GM13976 (cell line): ENCODE measurements around the gene FAM222A.

Source experiments
- DNase-seq: peaks from one replicate; pipeline ENCODE4 v3.0.0; 2012; ENCODE audit warnings: low spot score
- in situ Hi-C: fragments of 300-500 bp; cut with MboI; formaldehyde crosslinking; loops from one replicate; pipeline ENCODE4 v1.12.0; 2022; ENCODE audit warnings: low sequenced_read_pairs, mixed read lengths, inconsistent platforms; ENCODE audit not compliant: unreplicated experiment
- TF ChIP-seq, protein P1 (sequence below): IDR thresholded peaks from 2 replicates; pipeline ENCODE4 v1.5.1; 2012; ENCODE audit warnings: borderline replicate concordance, mild to moderate bottlenecking; ENCODE audit not compliant: insufficient read depth; ENCODE audit errors: extremely low read depth, missing control alignments, control extremely low read depth

The FAM222A gene

DNA sequence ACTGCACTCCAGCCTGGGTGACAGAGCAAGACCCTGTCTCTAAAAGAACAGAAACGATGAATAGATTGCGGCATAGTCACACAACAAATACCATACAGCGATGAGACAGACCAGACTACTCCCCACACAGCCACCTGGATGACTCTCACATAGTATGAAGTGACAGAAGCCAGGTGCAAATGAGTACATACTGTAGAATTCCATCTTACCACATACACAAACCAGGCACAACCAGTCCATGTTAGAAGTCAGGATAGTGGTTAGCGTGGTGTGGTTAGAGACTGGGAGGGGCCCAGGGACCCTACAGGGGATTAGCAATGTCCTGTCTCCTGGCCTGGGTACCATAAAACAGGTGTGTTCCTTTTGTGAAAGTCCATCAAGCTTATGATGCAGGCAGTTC is 53.8 kb downstream of the FAM222A start:
- in situ Hi-C loops: no loop called here
- no peak for DNase-seq
- TF ChIP-seq, protein P1, sequence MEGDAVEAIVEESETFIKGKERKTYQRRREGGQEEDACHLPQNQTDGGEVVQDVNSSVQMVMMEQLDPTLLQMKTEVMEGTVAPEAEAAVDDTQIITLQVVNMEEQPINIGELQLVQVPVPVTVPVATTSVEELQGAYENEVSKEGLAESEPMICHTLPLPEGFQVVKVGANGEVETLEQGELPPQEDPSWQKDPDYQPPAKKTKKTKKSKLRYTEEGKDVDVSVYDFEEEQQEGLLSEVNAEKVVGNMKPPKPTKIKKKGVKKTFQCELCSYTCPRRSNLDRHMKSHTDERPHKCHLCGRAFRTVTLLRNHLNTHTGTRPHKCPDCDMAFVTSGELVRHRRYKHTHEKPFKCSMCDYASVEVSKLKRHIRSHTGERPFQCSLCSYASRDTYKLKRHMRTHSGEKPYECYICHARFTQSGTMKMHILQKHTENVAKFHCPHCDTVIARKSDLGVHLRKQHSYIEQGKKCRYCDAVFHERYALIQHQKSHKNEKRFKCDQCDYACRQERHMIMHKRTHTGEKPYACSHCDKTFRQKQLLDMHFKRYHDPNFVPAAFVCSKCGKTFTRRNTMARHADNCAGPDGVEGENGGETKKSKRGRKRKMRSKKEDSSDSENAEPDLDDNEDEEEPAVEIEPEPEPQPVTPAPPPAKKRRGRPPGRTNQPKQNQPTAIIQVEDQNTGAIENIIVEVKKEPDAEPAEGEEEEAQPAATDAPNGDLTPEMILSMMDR: no peak

DNA sequence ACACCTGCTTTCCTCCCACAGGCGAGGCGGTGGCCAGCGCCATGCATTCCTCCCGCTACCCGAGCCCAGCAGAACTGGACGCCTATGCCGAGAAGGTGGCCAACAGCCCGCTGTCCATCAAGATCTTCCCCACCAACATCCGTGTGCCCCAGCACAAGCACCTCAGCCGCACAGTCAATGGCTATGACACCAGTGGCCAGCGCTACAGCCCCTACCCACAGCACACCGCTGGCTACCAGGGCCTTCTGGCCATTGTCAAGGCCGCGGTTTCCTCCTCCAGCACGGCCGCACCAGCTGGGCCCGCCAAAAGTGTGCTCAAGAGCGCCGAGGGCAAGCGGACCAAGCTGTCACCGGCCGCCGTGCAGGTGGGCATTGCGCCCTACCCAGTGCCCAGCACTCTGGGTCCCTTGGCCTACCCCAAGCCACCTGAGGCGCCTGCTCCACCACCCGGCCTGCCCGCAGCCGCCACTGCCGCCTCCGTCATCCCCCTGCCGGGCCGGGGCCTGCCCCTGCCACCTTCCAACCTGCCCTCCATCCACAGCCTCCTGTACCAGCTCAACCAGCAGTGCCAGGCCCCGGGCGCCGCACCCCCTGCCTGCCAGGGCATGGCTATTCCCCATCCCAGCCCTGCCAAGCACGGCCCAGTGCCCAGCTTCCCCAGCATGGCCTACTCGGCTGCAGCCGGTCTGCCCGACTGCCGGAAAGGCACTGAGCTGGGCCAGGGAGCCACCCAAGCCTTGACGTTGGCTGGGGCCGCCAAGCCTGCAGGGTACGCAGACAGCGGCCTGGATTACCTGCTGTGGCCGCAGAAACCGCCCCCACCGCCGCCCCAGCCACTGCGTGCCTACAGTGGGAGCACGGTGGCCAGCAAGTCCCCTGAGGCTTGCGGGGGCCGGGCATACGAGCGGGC is 54.6 kb downstream of the FAM222A start:
- in situ Hi-C loops: no loop called here
- TF ChIP-seq, protein P1: no peak
- DNase-seq: no peak

DNA sequence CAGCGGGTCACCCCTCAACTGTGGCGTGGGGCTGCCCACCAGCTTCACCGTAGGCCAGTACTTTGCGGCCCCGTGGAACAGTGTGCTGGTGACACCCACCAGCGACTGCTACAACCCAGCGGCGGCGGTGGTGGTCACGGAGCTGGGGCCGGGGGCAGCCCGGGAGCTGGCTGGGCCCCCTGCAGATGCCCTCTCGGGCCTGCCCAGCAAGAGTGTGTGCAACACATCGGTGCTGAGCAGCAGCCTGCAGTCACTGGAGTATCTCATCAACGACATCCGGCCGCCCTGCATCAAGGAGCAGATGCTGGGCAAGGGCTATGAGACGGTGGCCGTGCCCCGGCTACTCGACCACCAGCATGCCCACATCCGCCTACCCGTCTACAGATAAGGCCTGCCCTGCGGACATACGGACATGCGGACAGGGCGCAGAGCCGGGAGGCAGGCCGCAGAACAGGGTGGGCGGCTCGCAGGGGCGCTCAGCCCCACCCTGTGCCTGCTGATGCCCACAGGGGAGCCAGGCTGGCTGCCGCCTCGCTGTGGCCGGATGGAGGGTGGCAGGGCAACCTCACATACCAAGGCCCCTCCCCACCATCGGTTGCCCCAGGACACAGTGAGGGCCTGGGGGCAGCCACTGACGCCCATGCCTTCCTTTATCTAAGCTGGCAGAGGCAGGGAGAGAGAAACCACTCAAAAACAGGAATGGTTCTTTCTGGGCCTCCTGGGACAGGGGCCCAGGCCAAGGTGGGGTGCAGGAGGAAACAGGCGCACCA is 55.5 kb downstream of the FAM222A start:
- in situ Hi-C loops: no loop called here
- DNase-seq: no peak
- TF ChIP-seq, protein P1: no peak

DNA sequence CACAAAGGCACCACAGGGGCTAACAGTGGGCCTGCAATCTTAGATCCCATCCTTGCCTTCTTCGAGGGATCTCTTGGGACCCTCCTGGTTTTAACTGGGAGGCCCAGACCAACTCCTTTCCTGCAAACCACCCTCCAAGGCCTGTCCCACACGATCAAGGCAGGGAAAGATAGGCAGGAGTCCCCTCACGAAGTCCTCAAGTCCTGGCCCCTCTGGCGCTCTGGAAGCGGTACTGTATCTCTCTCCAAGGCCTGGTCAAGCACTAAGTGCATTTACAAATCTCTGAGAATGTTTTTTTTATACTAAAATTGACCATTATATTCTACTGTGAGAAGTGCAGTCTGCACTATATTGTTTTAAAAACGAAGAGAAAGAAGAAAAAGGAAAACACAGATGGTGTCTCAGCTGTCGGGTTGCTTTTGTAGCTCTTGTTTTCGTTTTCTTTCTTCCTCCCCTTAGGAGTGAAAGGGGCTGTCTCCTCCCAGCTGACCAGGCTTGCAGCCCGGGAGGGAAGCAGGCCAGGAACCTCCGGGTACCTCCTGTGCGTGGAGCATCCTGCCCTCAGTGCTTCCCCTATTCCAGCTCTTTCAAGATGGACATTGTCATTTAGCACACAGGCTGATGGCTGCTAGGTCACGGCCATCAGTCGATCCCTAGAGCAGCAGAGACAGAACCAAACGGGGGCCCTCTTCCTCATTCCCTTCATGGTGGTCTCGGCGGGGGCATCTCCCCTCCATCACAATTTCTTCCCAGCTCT is 56.7 kb downstream of the FAM222A start:
- in situ Hi-C loops: no loop called here
- no peak for DNase-seq
- TF ChIP-seq, protein P1: no peak

DNA sequence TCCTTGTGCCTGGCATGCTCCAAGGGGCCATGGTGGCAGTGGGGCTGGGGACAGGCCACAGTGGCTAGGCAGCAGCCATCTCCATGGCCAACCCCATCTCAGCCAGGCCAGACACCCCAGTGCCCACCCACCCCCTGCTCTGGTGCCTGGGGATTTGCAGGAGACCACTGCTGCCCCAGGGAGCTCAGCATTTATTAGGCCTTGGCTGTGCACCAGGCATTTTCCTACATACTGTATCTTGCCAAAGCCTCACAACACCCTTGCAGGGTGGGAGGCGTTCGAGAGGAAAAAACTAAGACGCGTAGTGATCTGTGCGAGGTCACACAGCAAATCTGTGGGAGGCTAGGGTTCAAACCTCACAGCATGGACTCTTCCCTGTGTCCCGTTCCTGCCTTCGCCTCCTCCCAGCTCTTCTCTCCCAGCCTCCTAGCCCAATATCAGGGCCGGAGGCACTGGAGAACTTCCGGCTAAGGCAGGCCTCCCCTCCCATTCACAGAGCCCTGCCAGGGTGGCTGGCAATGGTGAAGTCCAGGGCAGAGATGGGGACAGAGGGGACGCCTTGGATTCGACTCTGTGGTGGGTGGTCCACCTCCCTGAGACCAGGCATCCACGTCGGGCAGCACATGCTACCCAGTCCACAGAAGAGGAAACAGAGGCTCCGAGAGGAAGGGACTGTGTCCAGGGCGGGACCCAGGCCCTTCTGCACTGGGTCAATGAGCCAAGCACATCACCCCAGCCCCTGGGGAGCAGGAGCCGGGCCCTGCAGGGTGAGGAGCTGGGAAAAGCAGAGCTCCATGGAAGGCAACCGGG is 57.4 kb downstream of the FAM222A start:
- in situ Hi-C loops: no loop called here
- no peak for DNase-seq
- TF ChIP-seq, protein P1: no peak
